Prostate gland (tissue), 2 donors: ENCODE measurements around the gene ATL3. TPM values are rescaled to one million over a fixed set of nuclear protein-coding genes. Genes with fewer than 3 reads are reported as not detected.
"Not testable (repeated sequence)": the region's sequence is repeated elsewhere in the genome, so short reads cannot be mapped to it uniquely, and the experiment has no call there.

Experiments
- DNase-seq: peaks from one replicate; pipeline ENCODE4 v3.0.0-alpha.2; 2019; ENCODE audit warnings: low spot score
- H3K27ac ChIP-seq, 2 donors: fragments of 200-600 bp; sonication (generic); 2 replicates each; pipeline ENCODE4 v1.5.1; 2017 to 2019
- H3K27me3 ChIP-seq: fragments of 200-600 bp; sonication (generic); replicated peaks from 2 replicates; pipeline ENCODE4 v1.5.1; 2019; ENCODE audit not compliant: insufficient read depth
- H3K36me3 ChIP-seq, 2 donors: fragments of 200-600 bp; sonication (generic); 1 replicate in 1 of 2; 2 replicates in 1 of 2; pipeline versions ENCODE4 v1.5.1 to v1.8.1; 2017 to 2019
- H3K4me1 ChIP-seq: fragments of 200-600 bp; sonication (generic); replicated peaks from 2 replicates; pipeline ENCODE4 v1.5.1; 2019
- H3K4me3 ChIP-seq, 2 donors: fragments of 200-600 bp; sonication (generic); 2 replicates each; pipeline ENCODE4 v1.5.1; 2017 to 2019
- H3K9me3 ChIP-seq: fragments of 200-600 bp; sonication (generic); 2 replicates; pipeline ENCODE4 v1.5.1; 2017
- CTCF ChIP-seq, 4 experiments: fragments of 200-600 bp in 2 of 4; fragments of 450-650 bp in 2 of 4; sonication (generic) in 2 of 4; IDR thresholded peaks; 1 replicate in 3 of 4; 2 replicates in 1 of 4; pipeline ENCODE4 v1.5.1; 2016 to 2019; ENCODE audit warnings: antibody characterized with exemption in 4 of 4, mild to moderate bottlenecking in 2 of 4, moderate library complexity in 2 of 4
- POLR2A ChIP-seq: fragments of 450-650 bp; IDR thresholded peaks from one replicate; pipeline ENCODE4 v1.6.1; 2016; ENCODE audit warnings: antibody characterized with exemption, mild to moderate bottlenecking
- POLR2AphosphoS5 ChIP-seq: sonication (generic); formaldehyde crosslinking; IDR thresholded peaks from one replicate; pipeline ENCODE4 v1.6.1; 2017; ENCODE audit warnings: antibody characterized with exemption
- WGBS: methylation state at CpG from one replicate; pipeline ENCODE4 v1.1.5; 2018; 5-methylcytosine and 5-hydroxymethylcytosine counted together
- intact Hi-C: fragments of 100-400 bp; cut with DNase I; formaldehyde crosslinking; loops from one replicate; pipeline ENCODE4 v1.14.2; 2022
- total RNA-seq, 2 donors: library from RNA; depleted of rRNA; stranded (reverse); fragments of >200 nt; gene quantifications; one replicate each; pipeline ENCODE4 v1.1.0, GENCODE V29; 2016

ATL3 gene
- total RNA-seq, 2 donors from 2014 or later: 46.7 to 64.3 TPM

- H3K4me1 ChIP-seq: no peaks in the 10 kb centered on the region
- no peaks in the 10 kb centered on the region for H3K27me3 ChIP-seq
- H3K36me3 ChIP-seq: no peaks in the 10 kb centered on the region
- intact Hi-C loops: no loop called here
- DNase-seq: no peak
- 43% methylated on average over 3 of the region's 3 CpGs for WGBS
- no peak overlapping the region for H3K4me3 ChIP-seq
- TF ChIP-seq POLR2A: no peak
- TF ChIP-seq CTCF (IDR thresholded peaks at IDR 0.05): no peak
- no peak for TF ChIP-seq POLR2AphosphoS5
- no peaks in the 10 kb centered on the region for H3K9me3 ChIP-seq
- H3K27ac ChIP-seq: no peak overlapping the region
Measured at GRCh38 chr11:63603180-63603518, 68.0 kb downstream of the ATL3 start.

- WGBS: 83% methylated on average over 11 of the region's 11 CpGs
- H3K27me3 ChIP-seq, H3K4me3 ChIP-seq, H3K4me1 ChIP-seq, DNase-seq, intact Hi-C loops, H3K27ac ChIP-seq, H3K36me3 ChIP-seq, H3K9me3 ChIP-seq: not testable (repeated sequence)
Measured at GRCh38 chr11:63602290-63603179, 68.6 kb downstream of the ATL3 start.

- WGBS: 87% methylated on average over 7 of the region's 7 CpGs
- intact Hi-C loops: no loop called here
- Histone ChIP-seq H3K9me3 (no peaks in the 10 kb centered on the region), H3K27ac (no peak overlapping the region), H3K27me3 (no peaks in the 10 kb centered on the region), H3K4me1 (no peaks in the 10 kb centered on the region), H3K36me3 (no peaks in the 10 kb centered on the region), H3K4me3 (no peak overlapping the region)
- TF ChIP-seq POLR2AphosphoS5 (no peak), POLR2A (no peak), CTCF (IDR thresholded peaks at IDR 0.05) (no peak)
- DNase-seq: no peak
Measured at GRCh38 chr11:63599211-63600122, 71.7 kb downstream of the ATL3 start.

GRCh38 chr11:63598556-63598955 is 72.6 kb downstream of the ATL3 start:
- H3K27ac ChIP-seq: no peak overlapping the region
- H3K4me1 ChIP-seq: no peaks in the 10 kb centered on the region
- DNase-seq: no peak
- no peaks in the 10 kb centered on the region for H3K36me3 ChIP-seq
- WGBS: 86% methylated on average over 4 of the region's 4 CpGs
- no peaks in the 10 kb centered on the region for H3K27me3 ChIP-seq
- no peak overlapping the region for H3K4me3 ChIP-seq
- H3K9me3 ChIP-seq: no peaks in the 10 kb centered on the region
- no peak for TF ChIP-seq CTCF (IDR thresholded peaks at IDR 0.05)
- no peak for TF ChIP-seq POLR2A
- no peak for TF ChIP-seq POLR2AphosphoS5
- intact Hi-C loops: no loop called here

GRCh38 chr11:63595296-63595695 is 75.9 kb downstream of the ATL3 start:
- WGBS: 77% methylated on average over 4 of the region's 4 CpGs
- no peak for DNase-seq
- no peaks in the 10 kb centered on the region for H3K27me3 ChIP-seq
- H3K27ac ChIP-seq: no peak overlapping the region
- no peaks in the 10 kb centered on the region for H3K4me1 ChIP-seq
- H3K4me3 ChIP-seq: no peak overlapping the region
- no peak for TF ChIP-seq POLR2A
- no peak for TF ChIP-seq CTCF (IDR thresholded peaks at IDR 0.05)
- intact Hi-C loops: no loop called here
- H3K9me3 ChIP-seq: no peaks in the 10 kb centered on the region
- no peaks in the 10 kb centered on the region for H3K36me3 ChIP-seq
